ENCODE data around the gene KCNJ14.

The KCNJ14 gene

GRCh38 chr19:48444936-48445200 is 10.5 kb upstream of the KCNJ14 start:
- no peak for TF ChIP-seq CTCF (IDR thresholded peaks at IDR 0.05)
- no peak for DNase-seq (ENCODE audit: low spot score)
- Histone ChIP-seq H3K4me3 (peak overlapping the region; percentile 91), H3K27ac (peak overlapping the region; percentile 80 to 88)

GRCh38 chr19:48445256-48445605 is 10.1 kb upstream of the KCNJ14 start:
- peak; percentile 19 for TF ChIP-seq CTCF (IDR thresholded peaks at IDR 0.05)
- peak overlapping the region; percentile 91 for H3K4me3 ChIP-seq
- H3K27ac ChIP-seq = peak overlapping the region; percentile 80 to 88
- no peak for DNase-seq (ENCODE audit: low spot score)

GRCh38 chr19:48445606-48446481 is 9.5 kb upstream of the KCNJ14 start, which contains the start of gene GRWD1:
TSS of gene GRWD1 (plus strand) at chr19:48445983. CDS start at chr19:48446006, 23 bp downstream.
- DNase-seq (ENCODE audit: low spot score) = peak; percentile 93
- H3K27ac ChIP-seq = peak within 1 kb of the TSS; percentile 80 to 88
- TF ChIP-seq CTCF (IDR thresholded peaks at IDR 0.05) = no peak
- peak within 1 kb of the TSS; percentile 91 for H3K4me3 ChIP-seq

- no peak for DNase-seq (ENCODE audit: low spot score)
- TF ChIP-seq CTCF (IDR thresholded peaks at IDR 0.05) = no peak
- Histone ChIP-seq H3K4me3 (peak overlapping the region; percentile 91), H3K27ac (no peak overlapping the region)
Observed at GRCh38 chr19:48446579-48446978, 8.8 kb upstream of the KCNJ14 start.

- H3K4me3 ChIP-seq = no peak overlapping the region
- DNase-seq (ENCODE audit: low spot score) = no peak
- no peak overlapping the region for H3K27ac ChIP-seq
- no peak for TF ChIP-seq CTCF (IDR thresholded peaks at IDR 0.05)
Observed at GRCh38 chr19:48448563-48448962, 6.8 kb upstream of the KCNJ14 start.

GRCh38 chr19:48450441-48450840 is 4.9 kb upstream of the KCNJ14 start:
- TF ChIP-seq CTCF (IDR thresholded peaks at IDR 0.05) = no peak
- Histone ChIP-seq H3K4me3 (no peak overlapping the region), H3K27ac (no peak overlapping the region)
- DNase-seq (ENCODE audit: low spot score) = no peak

GRCh38 chr19:48450863-48451262 is 4.5 kb upstream of the KCNJ14 start:
- no peak for DNase-seq (ENCODE audit: low spot score)
- no peak overlapping the region for H3K4me3 ChIP-seq
- TF ChIP-seq CTCF (IDR thresholded peaks at IDR 0.05) = no peak
- no peak overlapping the region for H3K27ac ChIP-seq
